Measurements from ENCODE around the gene ATRN. TPM values are rescaled to one million over a fixed set of nuclear protein-coding genes. Genes with fewer than 3 reads are reported as not detected.

Gene ATRN
- total and polyA plus RNA-seq, 2 donors from 2014 or later, result 15.7 to 48.1 TPM

DNA sequence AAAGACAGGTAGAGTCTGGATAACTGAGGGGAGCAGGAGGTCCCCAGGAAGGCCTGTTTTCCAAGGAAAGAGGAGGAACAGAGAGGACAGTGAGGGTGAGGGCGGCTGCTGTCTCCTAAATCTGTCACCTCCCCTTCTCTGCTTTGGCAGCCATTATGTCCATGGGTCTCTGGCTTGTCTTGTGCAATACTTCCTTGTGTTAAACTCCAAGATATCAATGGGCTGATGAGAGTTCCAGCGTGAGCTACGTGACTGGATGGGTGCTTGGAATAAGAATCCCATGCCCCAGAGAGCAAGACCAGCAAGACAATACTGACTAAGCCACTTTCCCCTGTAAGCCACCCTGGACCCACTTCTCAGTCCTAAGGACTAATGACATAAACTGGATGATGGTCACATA lies 37.1 kb upstream of the ATRN start:
- FAIRE-seq (no peak), DNase-seq (no peak)
- TF ChIP-seq, protein P1, sequence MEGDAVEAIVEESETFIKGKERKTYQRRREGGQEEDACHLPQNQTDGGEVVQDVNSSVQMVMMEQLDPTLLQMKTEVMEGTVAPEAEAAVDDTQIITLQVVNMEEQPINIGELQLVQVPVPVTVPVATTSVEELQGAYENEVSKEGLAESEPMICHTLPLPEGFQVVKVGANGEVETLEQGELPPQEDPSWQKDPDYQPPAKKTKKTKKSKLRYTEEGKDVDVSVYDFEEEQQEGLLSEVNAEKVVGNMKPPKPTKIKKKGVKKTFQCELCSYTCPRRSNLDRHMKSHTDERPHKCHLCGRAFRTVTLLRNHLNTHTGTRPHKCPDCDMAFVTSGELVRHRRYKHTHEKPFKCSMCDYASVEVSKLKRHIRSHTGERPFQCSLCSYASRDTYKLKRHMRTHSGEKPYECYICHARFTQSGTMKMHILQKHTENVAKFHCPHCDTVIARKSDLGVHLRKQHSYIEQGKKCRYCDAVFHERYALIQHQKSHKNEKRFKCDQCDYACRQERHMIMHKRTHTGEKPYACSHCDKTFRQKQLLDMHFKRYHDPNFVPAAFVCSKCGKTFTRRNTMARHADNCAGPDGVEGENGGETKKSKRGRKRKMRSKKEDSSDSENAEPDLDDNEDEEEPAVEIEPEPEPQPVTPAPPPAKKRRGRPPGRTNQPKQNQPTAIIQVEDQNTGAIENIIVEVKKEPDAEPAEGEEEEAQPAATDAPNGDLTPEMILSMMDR (IDR thresholded peaks at IDR 0.05; ENCODE audit: borderline replicate concordance, extremely low read depth, insufficient read depth), result no peak
- no peaks in the 10 kb centered on the region for H3K36me3 ChIP-seq (ENCODE audit: control insufficient read depth in 2 of 3, insufficient read depth in 3 of 3, low read length in 3 of 3)
- no peak overlapping the region for H3K27ac ChIP-seq (ENCODE audit: low read depth in 2 of 2, low read length in 2 of 2)
- H3K27me3 ChIP-seq (ENCODE audit: control insufficient read depth, insufficient read depth, low read length), result no peaks in the 10 kb centered on the region
- intact Hi-C loops (cut with DNase I), result no loop called here
- H3K4me3 ChIP-seq (ENCODE audit: low read length in 3 of 3), result no peak overlapping the region
- no peaks in the 10 kb centered on the region for H3K9me3 ChIP-seq (ENCODE audit: control insufficient read depth in 2 of 3, insufficient read depth in 1 of 3, low read length in 3 of 3)
- H3K4me1 ChIP-seq (ENCODE audit: control insufficient read depth in 2 of 3, insufficient read depth in 2 of 3, low read depth in 1 of 3, low read length in 3 of 3), result peaks cover 2 to 7% (median 4%) of the 10 kb centered on the region in 3 donors
- H3K9ac ChIP-seq (ENCODE audit: low read length in 3 of 3), result no peak overlapping the region

- Histone ChIP-seq H3K9ac (ENCODE audit: low read length in 3 of 3) (no peak overlapping the region), H3K4me3 (ENCODE audit: low read length in 3 of 3) (no peak overlapping the region), H3K4me1 (ENCODE audit: control insufficient read depth in 2 of 3, insufficient read depth in 2 of 3, low read depth in 1 of 3, low read length in 3 of 3) (peaks cover 2 to 7% (median 4%) of the 10 kb centered on the region in 3 donors), H3K9me3 (ENCODE audit: control insufficient read depth in 2 of 3, insufficient read depth in 1 of 3, low read length in 3 of 3) (no peaks in the 10 kb centered on the region), H3K36me3 (ENCODE audit: control insufficient read depth in 2 of 3, insufficient read depth in 3 of 3, low read length in 3 of 3) (no peaks in the 10 kb centered on the region), H3K27me3 (ENCODE audit: control insufficient read depth, insufficient read depth, low read length) (no peaks in the 10 kb centered on the region), H3K27ac (ENCODE audit: low read depth in 2 of 2, low read length in 2 of 2) (no peak overlapping the region)
- TF ChIP-seq, protein P1 (IDR thresholded peaks at IDR 0.05; ENCODE audit: borderline replicate concordance, extremely low read depth, insufficient read depth), result no peak
- no peak for FAIRE-seq
- intact Hi-C loops (cut with DNase I), result no loop called here
- DNase-seq, result no peak
Observed at GRCh38 chr20:3434232-3434631, 36.6 kb upstream of the ATRN start.

DNA sequence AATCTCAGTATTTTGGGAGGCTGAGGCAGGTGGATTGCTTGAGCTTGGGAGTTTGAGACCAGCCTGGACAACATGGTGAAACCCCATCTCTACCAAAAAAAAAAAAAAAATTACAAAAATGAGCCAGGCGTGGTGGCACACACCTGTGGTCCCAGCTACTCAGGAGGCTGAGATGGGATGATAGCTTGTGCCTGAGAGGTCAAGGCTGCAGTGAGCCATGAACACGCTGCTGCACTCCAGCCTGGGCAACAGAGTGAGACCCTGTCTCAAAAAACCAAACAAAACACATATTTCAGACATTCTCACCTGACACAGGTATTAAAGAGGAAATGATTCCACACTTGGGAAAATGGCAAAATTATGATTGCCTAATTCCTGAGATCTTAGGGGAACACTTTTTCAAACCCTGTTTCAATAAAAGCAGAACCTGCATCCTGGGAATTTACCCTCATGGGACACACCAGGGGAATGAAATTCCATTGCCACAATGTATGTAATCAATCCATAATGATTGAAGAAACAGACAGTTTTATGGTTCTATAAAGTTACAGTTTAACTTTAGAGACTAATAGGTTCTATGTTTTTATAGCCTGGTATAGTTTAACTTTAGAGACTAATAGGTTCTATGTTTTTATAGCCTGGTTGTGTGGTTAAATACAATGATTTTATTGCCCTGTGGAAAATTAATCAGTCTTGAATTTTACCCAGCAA lies 33.8 kb upstream of the ATRN start:
- H3K4me1 ChIP-seq (ENCODE audit: control insufficient read depth in 2 of 3, insufficient read depth in 2 of 3, low read depth in 1 of 3, low read length in 3 of 3), result peaks cover 0 to 4% (median 2%) of the 10 kb centered on the region in 3 donors
- no peaks in the 10 kb centered on the region for H3K36me3 ChIP-seq (ENCODE audit: control insufficient read depth in 2 of 3, insufficient read depth in 3 of 3, low read length in 3 of 3)
- DNase-seq, result peak in 2 of 5 donors; percentile 48 to 49
- no peak overlapping the region for H3K4me3 ChIP-seq (ENCODE audit: low read length in 3 of 3)
- H3K27ac ChIP-seq (ENCODE audit: low read depth in 2 of 2, low read length in 2 of 2), result no peak overlapping the region
- H3K9ac ChIP-seq (ENCODE audit: low read length in 3 of 3), result no peak overlapping the region
- no peaks in the 10 kb centered on the region for H3K27me3 ChIP-seq (ENCODE audit: control insufficient read depth, insufficient read depth, low read length)
- TF ChIP-seq, protein P1 (IDR thresholded peaks at IDR 0.05; ENCODE audit: borderline replicate concordance, extremely low read depth, insufficient read depth), result no peak
- FAIRE-seq, result no peak
- intact Hi-C loops (cut with DNase I), result no loop called here
- H3K9me3 ChIP-seq (ENCODE audit: control insufficient read depth in 2 of 3, insufficient read depth in 1 of 3, low read length in 3 of 3), result no peaks in the 10 kb centered on the region
